Measurements from ENCODE around the gene VASN.

Gene VASN

GRCh38 chr16:4353675-4354074 is 18.0 kb upstream of the VASN start:
- H3K27me3 ChIP-seq (replicated peaks; ENCODE audit: insufficient read depth, low read length): no peaks in the 10 kb centered on the region
- H3K4me2 ChIP-seq (ENCODE audit: low read depth, low read length): no peak overlapping the region
- no peak overlapping the region for H3K9ac ChIP-seq (ENCODE audit: low read length)
- no peaks in the 10 kb centered on the region for H4K20me1 ChIP-seq (ENCODE audit: insufficient read depth, low read length)
- H3K27ac ChIP-seq (ENCODE audit: low read length): no peak overlapping the region
- no peak overlapping the region for H3K4me3 ChIP-seq (ENCODE audit: low read length)
- H2AFZ ChIP-seq (ENCODE audit: low read length): no peak overlapping the region
- TF ChIP-seq EZH2 (optimal IDR thresholded peaks at IDR 0.05; ENCODE audit: low read depth, low read length): no peak
- 0 out of 2 replicates have a peak, but pooled peaks cover 4% of the 10 kb centered on the region for H3K4me1 ChIP-seq (ENCODE audit: low read length)
- no peaks in the 10 kb centered on the region for H3K9me3 ChIP-seq (replicated peaks; ENCODE audit: insufficient read depth, low read length)
- peaks cover 20% of the 10 kb centered on the region for H3K79me2 ChIP-seq (ENCODE audit: low read length)
- peaks cover 19% of the 10 kb centered on the region for H3F3A ChIP-seq (ENCODE audit: insufficient read depth, low read length)
- H3K9me2 ChIP-seq (replicated peaks; ENCODE audit: insufficient read depth, low read length): no peaks in the 10 kb centered on the region
- no peaks in the 10 kb centered on the region for H3K36me3 ChIP-seq (replicated peaks; ENCODE audit: insufficient read depth, low read length)
- DNase-seq: no peak

GRCh38 chr16:4354512-4355409 is 16.9 kb upstream of the VASN start:
- Histone ChIP-seq H3K36me3 (replicated peaks; ENCODE audit: insufficient read depth, low read length) (no peaks in the 10 kb centered on the region), H3K4me2 (ENCODE audit: low read depth, low read length) (no peak overlapping the region), H3K27me3 (replicated peaks; ENCODE audit: insufficient read depth, low read length) (no peaks in the 10 kb centered on the region), H4K20me1 (ENCODE audit: insufficient read depth, low read length) (no peaks in the 10 kb centered on the region), H3K9me3 (replicated peaks; ENCODE audit: insufficient read depth, low read length) (no peaks in the 10 kb centered on the region), H3K4me1 (ENCODE audit: low read length) (0 out of 2 replicates have a peak, but pooled peaks cover 4% of the 10 kb centered on the region), H3K79me2 (ENCODE audit: low read length) (peaks cover 11% of the 10 kb centered on the region), H3F3A (ENCODE audit: insufficient read depth, low read length) (peaks cover 19% of the 10 kb centered on the region), H2AFZ (ENCODE audit: low read length) (no peak overlapping the region), H3K9ac (ENCODE audit: low read length) (no peak overlapping the region), H3K27ac (ENCODE audit: low read length) (no peak overlapping the region), H3K4me3 (ENCODE audit: low read length) (no peak overlapping the region), H3K9me2 (replicated peaks; ENCODE audit: insufficient read depth, low read length) (no peaks in the 10 kb centered on the region)
- TF ChIP-seq EZH2phosphoT487 (IDR thresholded peaks at IDR 0.05; ENCODE audit: low read length): no peak
- TF ChIP-seq EZH2 (optimal IDR thresholded peaks at IDR 0.05; ENCODE audit: low read depth, low read length): no peak
- TF ChIP-seq CTCF (IDR thresholded peaks at IDR 0.05; ENCODE audit: low read length): no peak
- no peak for DNase-seq

GRCh38 chr16:4356820-4357219 is 14.8 kb upstream of the VASN start:
- Histone ChIP-seq H3K9me2 (replicated peaks; ENCODE audit: insufficient read depth, low read length) (no peaks in the 10 kb centered on the region), H3K36me3 (replicated peaks; ENCODE audit: insufficient read depth, low read length) (no peaks in the 10 kb centered on the region; the same call in 1 of the 2 replicates), H3F3A (ENCODE audit: insufficient read depth, low read length) (peaks cover 15% of the 10 kb centered on the region), H3K9me3 (replicated peaks; ENCODE audit: insufficient read depth, low read length) (no peaks in the 10 kb centered on the region), H3K9ac (ENCODE audit: low read length) (no peak overlapping the region), H3K79me2 (ENCODE audit: low read length) (no peaks in the 10 kb centered on the region), H2AFZ (ENCODE audit: low read length) (no peak overlapping the region), H3K27me3 (replicated peaks; ENCODE audit: insufficient read depth, low read length) (no peaks in the 10 kb centered on the region), H3K4me2 (ENCODE audit: low read depth, low read length) (no peak overlapping the region), H4K20me1 (ENCODE audit: insufficient read depth, low read length) (no peaks in the 10 kb centered on the region), H3K4me1 (ENCODE audit: low read length) (no peaks in the 10 kb centered on the region), H3K27ac (ENCODE audit: low read length) (no peak overlapping the region), H3K4me3 (ENCODE audit: low read length) (no peak overlapping the region)
- DNase-seq: no peak
- TF ChIP-seq EZH2 (optimal IDR thresholded peaks at IDR 0.05; ENCODE audit: low read depth, low read length): no peak
- TF ChIP-seq EZH2phosphoT487 (IDR thresholded peaks at IDR 0.05; ENCODE audit: low read length): no peak
- no peak for TF ChIP-seq CTCF (IDR thresholded peaks at IDR 0.05; ENCODE audit: low read length)

- Histone ChIP-seq H3K4me2 (ENCODE audit: low read depth, low read length) (no peak overlapping the region), H3K9me2 (replicated peaks; ENCODE audit: insufficient read depth, low read length) (no peaks in the 10 kb centered on the region), H3K27me3 (replicated peaks; ENCODE audit: insufficient read depth, low read length) (no peaks in the 10 kb centered on the region), H3K79me2 (ENCODE audit: low read length) (no peaks in the 10 kb centered on the region), H3K9ac (ENCODE audit: low read length) (no peak overlapping the region), H4K20me1 (ENCODE audit: insufficient read depth, low read length) (no peaks in the 10 kb centered on the region), H3K4me1 (ENCODE audit: low read length) (no peaks in the 10 kb centered on the region), H2AFZ (ENCODE audit: low read length) (no peak overlapping the region), H3K27ac (ENCODE audit: low read length) (no peak overlapping the region), H3K4me3 (ENCODE audit: low read length) (no peak overlapping the region), H3K36me3 (replicated peaks; ENCODE audit: insufficient read depth, low read length) (no peaks in the 10 kb centered on the region; the same call in 1 of the 2 replicates), H3F3A (ENCODE audit: insufficient read depth, low read length) (0 out of 2 replicates have a peak, but pooled peaks cover 5% of the 10 kb centered on the region), H3K9me3 (replicated peaks; ENCODE audit: insufficient read depth, low read length) (no peaks in the 10 kb centered on the region)
- DNase-seq: no peak
- TF ChIP-seq EZH2phosphoT487 (IDR thresholded peaks at IDR 0.05; ENCODE audit: low read length): no peak
- TF ChIP-seq CTCF (IDR thresholded peaks at IDR 0.05; ENCODE audit: low read length): no peak
These were observed 13.4 kb upstream of the VASN start for GRCh38 chr16:4358236-4358635.
